ENCODE data around the gene FAM117A.

DNA sequence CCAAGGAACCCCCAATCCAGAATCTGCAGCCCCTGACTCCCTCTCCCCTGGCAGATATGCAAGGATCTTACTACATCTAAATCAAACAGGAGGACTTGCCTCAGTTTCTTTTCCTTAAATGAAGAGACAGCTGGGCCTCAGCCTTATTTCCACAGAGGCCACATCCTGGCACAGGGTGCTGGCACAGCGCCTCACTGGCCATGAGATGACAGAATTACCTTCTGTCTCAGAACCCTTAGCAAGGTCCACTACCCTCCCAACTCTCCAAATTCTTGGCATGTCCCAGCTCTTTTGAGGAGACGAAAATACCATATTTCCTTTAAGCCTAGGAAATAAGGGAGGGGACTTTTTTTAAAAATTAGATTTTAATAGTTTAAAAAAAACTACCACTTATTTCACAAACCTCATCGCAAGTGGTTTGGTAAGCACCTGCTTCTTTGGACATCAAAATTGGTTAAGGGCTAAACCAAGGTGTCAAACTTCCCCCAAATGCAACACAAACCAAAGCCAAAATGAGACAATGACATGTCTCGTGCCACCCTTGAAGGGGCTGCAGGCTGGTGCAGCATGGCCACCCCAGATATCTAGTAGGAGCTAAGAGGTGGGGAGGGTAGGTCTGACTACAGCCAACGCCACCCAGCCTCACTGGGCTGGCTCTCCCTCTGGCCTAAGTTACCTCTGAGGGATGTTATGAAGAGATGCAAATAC lies 25.3 kb downstream of the FAM117A start:
- TF ChIP-seq, protein P1, sequence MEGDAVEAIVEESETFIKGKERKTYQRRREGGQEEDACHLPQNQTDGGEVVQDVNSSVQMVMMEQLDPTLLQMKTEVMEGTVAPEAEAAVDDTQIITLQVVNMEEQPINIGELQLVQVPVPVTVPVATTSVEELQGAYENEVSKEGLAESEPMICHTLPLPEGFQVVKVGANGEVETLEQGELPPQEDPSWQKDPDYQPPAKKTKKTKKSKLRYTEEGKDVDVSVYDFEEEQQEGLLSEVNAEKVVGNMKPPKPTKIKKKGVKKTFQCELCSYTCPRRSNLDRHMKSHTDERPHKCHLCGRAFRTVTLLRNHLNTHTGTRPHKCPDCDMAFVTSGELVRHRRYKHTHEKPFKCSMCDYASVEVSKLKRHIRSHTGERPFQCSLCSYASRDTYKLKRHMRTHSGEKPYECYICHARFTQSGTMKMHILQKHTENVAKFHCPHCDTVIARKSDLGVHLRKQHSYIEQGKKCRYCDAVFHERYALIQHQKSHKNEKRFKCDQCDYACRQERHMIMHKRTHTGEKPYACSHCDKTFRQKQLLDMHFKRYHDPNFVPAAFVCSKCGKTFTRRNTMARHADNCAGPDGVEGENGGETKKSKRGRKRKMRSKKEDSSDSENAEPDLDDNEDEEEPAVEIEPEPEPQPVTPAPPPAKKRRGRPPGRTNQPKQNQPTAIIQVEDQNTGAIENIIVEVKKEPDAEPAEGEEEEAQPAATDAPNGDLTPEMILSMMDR (IDR thresholded peaks at IDR 0.05) = no peak
- no peak for TF ChIP-seq POLR2A (IDR thresholded peaks at IDR 0.05)

All from right lobe of liver (tissue), 4 donors.